ENCODE results near the gene RASA1.

- no peak for TF ChIP-seq CTCF (conservative IDR thresholded peaks at IDR 0.05; ENCODE audit: low read depth, low read length)
- TF ChIP-seq EZH2phosphoT487 (IDR thresholded peaks at IDR 0.05; ENCODE audit: borderline replicate concordance, low read length): no peak
Observed at GRCh38 chr5:87401626-87402025, 133.9 kb downstream of the RASA1 start.

Measured in PC-3 (cell line).